HG03378 (cell line): Measurements from ENCODE around the gene OR2T10.
A peak's percentile ranks its signal among the peaks of the same experiment; 100 is the strongest.
"Not testable (repeated sequence)": the region's sequence is repeated elsewhere in the genome, so short reads cannot be mapped to it uniquely, and the experiment has no call there.

Source experiments
- ATAC-seq: cut with Tn5 transposase; IDR thresholded peaks from one replicate; pipeline ENCODE4 v1.9.1; 2021; ENCODE audit warnings: mild to moderate bottlenecking, moderate library complexity; ENCODE audit not compliant: unreplicated experiment

Gene OR2T10

DNA sequence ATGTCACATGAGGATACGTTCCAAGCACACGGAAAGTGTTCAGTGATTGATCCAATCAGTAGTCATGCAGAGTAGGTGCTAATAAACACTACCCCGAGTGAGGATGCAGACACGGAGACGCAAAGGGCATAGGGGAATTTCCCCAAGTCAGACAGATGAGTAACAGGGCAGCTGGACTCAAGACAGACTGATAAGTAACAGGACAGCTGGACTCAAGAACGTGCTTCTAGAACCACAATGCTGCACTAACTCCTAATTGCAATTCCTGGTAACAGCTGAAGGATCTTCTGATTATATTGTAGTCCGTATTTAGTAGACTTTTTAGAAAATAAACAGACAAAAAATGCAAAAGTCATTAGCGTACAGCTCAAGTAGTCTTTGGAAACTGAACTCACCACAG lies 1.9 kb upstream of the OR2T10 start:
- no peak for ATAC-seq

DNA sequence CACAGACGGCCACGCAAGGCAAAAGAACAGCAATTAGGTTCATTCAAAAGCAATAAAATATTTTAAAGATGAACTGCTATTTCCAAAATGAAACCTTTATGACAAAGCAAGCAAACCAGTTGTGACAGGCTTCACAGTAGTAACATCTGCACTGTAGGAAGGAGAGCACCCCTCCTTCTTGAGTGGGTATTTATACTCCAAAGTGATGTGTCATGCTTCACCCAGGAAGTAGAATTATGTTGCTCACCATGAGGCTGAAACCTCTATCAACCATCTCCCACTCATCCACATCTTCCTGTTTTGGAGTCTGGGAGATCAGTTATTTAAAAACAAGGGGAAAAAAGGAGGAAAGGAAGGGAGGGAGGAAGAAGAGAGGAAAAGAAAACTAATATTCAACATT lies 885 bp downstream of the OR2T10 start:
- ATAC-seq: peak; percentile 48

DNA sequence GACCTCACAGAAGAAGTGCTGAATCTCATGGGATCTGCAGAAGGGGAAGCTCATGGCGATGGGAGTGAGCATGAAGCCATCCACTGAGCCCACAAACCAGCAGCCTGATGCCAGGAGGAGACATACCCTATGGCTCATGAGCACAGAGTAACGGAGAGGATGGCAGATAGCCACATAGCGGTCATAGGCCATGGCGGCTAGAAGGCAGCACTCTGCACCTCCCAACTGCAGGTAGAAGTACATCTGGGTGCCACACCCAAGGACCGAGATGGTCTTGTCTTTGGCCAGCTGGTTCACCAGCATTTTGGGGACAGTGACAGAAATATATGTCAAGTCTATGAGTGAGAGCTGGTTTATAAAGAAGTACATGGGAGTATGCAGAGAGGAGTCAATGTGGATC lies 4.3 kb downstream of the OR2T10 start:
- ATAC-seq: no peak

DNA sequence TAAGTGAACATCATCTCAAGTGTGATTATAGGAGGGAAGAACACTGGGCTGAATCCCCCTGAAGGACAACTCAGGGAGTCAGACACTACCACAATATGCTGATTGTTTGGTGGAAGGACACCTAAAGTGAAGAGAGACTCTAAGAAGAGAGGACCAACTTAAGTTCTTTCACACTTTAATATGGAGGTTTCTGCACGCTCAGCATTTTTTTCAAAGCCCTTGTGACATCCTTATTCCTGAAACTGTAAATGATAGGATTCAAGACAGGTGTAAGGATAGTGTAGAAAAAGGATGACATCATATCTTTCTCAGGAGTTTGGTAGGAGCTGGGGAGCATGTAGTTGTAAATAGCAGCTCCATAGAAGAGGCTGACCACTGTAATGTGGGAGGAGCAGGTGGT lies 4.8 kb downstream of the OR2T10 start:
- ATAC-seq: no peak

DNA sequence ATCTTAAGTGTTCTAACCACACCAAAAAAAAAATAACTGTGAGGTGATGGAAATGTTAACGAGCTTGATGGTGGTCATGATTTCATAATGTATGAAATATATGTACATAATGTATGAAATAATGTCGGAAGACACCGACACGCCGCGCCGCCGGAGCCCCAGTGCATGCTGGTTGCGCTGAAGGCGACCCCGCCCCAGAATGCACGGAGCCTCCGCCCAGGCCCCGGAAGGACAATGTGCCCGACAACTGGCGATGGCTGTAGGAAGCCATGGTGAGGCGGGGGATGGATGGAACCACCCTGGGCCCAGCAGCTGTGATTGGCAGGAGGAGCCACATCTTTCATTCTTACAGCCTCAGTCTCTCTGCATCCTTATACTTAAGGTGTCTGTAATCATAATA lies 7.4 kb downstream of the OR2T10 start:
- no peak for ATAC-seq

DNA sequence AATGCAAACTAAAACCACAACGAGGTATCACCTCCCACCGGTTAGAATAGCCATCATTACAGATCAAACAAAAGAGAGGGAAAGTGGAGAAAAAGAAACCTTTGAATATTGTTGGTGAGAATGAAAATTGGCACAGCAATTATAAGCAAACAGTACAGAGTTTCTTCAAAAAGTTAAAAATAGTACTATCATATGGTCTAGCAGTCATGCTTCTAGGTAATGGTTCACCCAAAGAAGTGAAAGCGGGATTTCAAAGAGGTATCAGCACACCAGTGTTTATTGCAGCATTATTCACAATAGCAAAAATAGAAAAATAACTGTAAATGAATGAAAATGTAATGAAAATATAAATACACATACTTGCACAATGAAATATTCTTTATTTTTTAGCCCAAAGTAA lies 8.2 kb downstream of the OR2T10 start:
- ATAC-seq: no peak

DNA sequence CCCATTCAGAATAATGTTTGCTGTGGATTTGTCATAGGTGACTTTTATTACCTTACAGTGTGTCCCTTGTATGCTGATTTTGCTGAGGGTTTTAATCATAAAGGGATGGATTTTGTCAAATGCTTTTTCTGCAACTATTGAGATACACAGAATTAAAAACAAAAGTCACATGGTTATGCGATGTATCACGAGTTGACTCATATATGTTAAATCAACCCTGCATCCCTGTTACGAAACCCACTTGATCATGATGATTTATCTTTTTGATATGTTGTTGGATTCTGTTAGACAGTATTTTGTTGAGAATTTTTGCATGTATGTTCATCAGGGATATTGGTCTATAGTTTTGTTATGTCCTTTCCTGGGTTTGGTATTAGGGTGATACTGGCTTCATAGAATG lies 12.2 kb downstream of the OR2T10 start:
- ATAC-seq: no peak

DNA sequence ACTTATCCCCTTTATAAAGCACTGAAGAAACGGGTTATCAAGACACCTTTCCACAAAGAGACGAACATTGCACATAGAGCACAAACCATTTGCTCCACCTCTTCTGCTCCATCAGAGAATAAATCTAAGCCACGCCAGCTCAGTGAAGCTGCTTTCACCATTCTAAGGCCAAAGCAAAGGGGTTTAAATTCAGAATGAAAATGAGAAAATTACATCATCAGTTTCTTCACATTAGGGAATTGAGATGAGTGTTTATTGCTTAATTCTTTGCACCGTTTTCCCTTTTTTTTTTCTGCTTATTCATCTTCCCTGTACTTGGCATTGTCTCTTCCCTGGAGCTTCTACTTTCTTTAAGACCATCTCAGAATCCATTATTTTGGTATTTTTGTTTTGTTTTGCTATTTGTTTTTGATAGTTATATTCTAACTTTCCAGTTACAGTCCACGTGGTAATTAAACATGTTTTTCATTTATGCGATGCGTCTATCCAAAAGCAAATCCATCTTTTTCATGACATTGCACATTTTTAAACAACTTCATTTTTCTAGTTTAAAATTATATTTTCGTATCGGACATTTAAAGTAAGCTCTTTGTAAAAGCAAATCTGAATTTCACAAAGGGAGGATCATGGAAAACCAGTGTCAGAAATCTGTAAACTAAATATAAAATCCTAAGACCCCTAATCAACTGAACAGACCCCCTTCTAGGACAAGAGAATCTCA lies 21.1 kb downstream of the OR2T10 start:
- ATAC-seq: no peak

DNA sequence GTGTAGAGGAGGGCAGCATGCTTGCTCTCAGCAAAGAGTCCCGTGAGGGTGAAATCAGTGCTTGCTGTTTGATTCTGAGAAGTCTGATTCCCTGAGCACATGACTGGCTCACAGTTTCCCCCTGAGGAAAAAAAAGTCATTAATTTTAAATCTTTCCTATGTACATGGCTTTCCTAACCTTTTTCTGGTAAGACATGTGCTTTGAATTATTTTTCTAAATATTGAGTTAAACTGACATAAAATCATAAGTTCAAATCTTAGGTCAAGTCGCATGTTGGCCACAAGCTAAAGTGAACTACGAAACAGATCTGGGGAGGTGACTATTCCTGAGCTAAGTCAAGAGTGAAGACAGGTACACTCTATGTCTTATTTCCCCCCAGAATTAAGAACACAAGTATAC lies 22.8 kb downstream of the OR2T10 start, which contains the start of gene OR2T34:
Gene OR2T34, minus strand, starts transcription at position 101 of the 400 bp plus-strand sequence. Its CDS starts 0 bp downstream, at position 101.
- not testable (repeated sequence) for ATAC-seq

DNA sequence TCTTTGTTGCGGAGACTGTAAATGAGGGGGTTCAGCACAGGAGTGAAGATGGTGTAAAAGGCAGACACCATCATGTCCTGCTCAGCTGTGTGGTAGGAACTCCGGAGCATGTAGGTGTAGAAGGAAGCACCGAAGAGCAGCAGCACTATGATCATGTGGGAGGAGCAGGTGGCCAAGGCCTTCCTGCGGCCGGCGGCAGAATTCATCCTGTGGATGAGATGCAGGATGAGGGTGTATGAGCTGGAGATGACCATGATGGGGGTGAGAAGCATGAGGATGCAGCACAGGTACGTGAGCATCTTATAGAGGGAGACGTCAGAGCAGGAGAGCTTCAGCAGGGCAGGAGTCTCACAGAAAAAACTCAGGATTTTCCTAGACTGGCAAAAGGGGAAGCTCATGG lies 23.6 kb downstream of the OR2T10 start:
- not testable (repeated sequence) for ATAC-seq

DNA sequence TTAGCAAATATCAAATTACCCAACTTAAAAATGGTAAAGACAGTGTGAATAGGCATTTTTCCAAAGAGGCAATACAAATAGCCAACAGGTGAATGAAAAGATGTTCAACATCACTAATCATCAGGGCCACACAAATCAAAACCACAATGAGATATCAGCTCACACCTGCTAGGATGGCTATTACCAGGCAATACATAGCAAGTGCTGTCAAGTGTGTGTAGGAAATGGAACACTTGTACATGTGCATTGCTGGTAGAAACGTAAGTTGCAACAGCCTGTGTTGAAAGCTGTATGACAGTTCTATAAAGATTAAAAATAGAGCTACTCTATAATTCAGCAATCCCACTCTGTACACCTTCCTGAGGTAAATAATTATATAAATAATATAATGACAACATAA lies 25.5 kb downstream of the OR2T10 start:
- ATAC-seq: peak; percentile 91

DNA sequence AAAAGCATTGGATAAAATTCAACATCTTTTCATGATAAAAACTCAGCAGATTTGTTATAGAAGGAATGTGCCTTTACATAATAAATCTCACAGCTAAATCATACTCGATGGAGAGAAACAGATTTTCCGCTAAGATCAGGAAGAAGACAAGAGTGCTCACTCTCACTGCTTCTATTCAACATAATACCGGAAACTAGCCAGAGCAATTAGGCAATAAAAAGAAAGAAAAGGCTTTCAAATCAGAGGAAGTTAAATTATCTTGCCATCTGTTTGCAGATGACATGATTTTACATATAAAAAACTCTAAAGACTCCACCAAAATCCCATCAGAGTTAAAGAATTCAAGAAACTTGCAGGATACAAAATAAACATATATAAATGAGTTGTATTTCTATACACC lies 26.7 kb downstream of the OR2T10 start:
- ATAC-seq: not testable (repeated sequence)

DNA sequence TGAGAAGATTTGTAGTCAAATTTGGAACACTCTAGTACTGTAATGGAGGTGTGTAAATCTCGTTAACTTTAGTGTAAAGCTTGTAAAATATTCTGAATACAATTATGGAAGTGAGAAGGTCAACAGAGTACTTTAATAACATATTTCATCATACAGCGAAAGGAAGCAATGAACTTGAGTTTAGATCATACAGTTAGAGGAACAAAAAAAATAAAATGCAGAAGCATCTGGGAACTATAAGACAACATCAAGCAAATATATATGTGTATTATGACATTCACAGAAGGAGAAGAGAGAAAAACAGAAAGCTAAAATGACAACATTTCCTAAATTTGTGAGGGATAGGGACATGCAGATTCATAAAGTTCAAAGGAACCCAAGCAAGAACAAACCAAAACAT lies 28.5 kb downstream of the OR2T10 start:
- not testable (repeated sequence) for ATAC-seq

DNA sequence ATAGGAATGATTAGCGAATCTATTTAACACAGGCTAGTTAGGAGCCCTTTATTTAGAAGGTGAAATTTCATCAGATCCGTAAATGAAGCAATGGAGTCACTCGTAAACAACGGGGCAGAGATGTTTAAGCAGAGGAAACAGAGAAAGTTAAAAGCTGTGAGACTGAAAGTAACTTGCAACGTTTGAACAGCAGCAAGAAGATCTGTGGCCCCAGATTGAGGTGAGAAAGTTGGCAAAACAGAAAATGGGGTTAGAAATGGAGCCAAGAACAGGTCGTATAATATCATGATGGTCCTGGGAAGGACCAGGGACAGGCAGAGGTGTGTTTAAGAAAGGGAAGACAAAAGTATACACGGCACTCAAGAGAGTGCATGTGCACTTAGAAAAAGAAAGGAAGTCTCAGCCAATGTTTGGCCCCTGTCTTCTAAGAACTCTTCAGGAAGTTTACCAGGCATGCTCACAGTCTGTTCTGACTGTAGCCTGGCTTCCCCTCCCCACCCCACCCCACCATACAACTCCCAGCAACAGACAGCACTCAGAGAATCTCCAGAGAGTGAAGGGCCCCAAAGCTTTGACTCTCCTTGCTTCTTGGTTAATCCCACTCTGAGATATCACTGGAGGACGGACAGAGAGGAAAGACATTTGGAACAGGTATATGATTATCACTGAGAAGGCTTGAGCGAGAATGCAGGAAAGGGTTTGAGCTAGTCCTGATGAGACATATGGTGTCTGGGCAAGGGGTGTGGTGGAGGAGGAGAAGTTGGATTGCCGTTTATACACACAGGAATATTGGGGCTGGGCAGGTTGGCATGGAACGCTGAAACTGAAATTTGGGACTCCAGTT lies 31.7 kb downstream of the OR2T10 start:
- ATAC-seq: peak; percentile 76

DNA sequence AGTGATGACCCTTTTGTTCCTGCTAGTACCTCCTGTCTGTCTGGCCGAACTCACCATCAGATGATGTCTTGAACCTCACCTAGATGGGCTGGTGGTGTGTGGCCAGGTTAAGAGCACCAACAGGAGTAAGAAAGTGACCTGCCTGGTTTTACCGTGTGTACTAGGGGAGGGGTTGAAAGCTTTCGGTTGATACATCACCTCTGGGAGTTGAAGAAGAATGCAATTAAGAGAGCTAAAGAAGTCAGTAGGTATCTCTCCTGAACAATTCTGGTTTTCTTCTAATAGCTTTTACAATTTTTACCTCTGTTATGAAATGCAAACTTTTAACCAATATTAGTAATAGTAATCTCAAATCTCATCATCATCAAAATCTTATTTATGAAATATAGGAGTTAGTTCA lies 34.8 kb downstream of the OR2T10 start, which contains the start of gene OR2T29:
Gene OR2T29, minus strand, starts transcription at position 101 of the 400 bp plus-strand sequence. CDS start 3,281 bp downstream, outside the sequence.
- not testable (repeated sequence) for ATAC-seq

DNA sequence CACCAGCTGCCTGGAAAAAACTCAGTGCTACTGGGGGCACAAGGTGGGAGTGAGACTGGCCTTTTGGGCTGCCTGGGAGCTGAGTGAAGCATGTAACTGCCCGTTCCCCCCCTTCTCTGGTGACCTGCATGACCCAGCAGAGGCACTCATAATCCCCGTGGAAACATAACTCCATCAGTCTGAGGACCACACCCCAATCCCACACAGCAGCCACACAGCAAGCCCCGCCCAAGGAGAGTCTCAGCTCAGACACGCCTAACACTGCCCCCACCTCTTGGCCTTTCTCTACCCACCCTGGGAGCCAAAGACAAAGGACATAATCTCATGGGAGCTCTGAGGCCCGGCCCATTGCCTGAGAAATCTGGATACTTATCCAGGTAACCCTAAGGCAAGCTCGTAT lies 46.5 kb downstream of the OR2T10 start:
- not testable (repeated sequence) for ATAC-seq

DNA sequence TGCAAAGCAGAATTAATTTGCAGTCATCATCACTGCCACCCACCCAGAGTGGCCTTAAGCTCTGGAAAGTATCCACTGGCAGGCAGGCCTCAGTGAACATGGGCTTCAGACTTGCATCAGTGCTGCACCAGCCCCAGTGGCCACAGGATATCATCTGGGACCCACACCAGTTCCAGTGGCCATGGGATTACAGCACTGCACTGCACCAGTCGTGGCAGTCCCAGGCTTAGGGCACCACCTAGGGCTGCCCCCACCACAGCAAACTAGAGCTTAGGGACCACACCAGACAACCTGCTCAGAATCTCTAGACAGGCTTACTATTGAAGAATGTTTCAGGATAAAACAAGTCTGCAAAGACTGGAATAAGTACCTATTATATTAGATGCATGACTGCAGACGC lies 50.1 kb downstream of the OR2T10 start:
- ATAC-seq: not testable (repeated sequence)
